HUDEP-2 (cell line): ENCODE data around the gene PIGS.
A peak's percentile ranks its signal among the peaks of the same experiment; 100 is the strongest.

Experiments
- DNase-seq, 76 experiments: peaks; one replicate each; lab custom pipeline; 2025; ENCODE audit not compliant: unreplicated experiment in 76 of 76; lab: John Stamatoyannopoulos, UW

Gene PIGS

DNA sequence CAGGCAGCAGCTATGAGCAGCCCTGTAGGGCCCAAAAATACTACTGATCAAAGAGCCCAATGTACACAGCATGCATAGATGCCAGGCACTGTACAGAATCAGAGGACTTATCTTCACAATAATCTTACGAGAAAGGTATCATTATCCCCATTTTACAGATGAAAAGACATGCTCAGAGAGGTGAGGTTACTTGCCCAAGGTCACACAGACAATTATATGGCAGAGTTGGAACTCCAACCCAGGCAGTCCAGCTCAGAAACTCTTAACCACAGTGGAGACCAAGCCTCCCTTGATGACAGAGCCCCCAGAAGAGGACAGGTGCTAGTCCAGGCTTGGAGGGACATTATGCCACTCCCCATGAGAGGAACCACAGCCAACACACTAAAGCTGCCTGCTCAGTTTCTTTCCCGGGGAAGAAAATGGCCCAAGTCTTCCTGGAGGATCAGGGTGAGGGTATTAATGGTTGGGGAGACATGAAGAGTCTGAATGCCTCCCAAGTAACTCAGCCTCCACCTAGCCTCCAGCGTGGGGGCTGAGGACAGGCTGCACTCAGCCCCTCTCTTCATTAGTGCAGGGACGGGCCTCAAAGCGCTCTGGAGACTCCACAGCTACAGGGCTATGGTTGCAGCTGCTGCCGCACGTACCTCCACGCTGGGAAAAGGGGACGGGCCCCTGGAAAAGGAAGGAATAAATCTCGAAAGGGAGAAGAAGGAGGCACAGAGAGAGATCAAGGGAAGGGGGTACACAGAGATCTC, 19.7 kb downstream of the PIGS start:
- no peak for DNase-seq

DNA sequence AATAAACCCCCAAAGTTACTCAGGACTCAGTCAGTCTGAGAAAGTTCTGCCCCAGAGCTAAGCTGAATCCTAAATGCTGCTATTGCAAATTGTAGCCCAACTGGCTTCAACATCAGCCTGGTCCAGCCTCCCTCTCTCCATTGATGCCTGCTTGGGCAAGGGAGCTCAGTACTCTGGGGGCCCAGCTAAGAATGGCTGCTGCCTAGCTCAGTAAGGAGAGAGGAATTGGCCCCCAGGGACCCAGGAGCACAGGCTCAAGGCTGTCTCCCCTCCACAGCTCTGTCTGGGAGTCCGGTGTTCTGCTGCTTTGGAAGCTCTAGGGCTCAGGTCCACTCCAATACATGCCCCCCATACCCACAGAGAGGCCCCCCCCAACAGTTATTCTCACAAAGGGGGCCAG, 20.5 kb downstream of the PIGS start:
- DNase-seq, result no peak

DNA sequence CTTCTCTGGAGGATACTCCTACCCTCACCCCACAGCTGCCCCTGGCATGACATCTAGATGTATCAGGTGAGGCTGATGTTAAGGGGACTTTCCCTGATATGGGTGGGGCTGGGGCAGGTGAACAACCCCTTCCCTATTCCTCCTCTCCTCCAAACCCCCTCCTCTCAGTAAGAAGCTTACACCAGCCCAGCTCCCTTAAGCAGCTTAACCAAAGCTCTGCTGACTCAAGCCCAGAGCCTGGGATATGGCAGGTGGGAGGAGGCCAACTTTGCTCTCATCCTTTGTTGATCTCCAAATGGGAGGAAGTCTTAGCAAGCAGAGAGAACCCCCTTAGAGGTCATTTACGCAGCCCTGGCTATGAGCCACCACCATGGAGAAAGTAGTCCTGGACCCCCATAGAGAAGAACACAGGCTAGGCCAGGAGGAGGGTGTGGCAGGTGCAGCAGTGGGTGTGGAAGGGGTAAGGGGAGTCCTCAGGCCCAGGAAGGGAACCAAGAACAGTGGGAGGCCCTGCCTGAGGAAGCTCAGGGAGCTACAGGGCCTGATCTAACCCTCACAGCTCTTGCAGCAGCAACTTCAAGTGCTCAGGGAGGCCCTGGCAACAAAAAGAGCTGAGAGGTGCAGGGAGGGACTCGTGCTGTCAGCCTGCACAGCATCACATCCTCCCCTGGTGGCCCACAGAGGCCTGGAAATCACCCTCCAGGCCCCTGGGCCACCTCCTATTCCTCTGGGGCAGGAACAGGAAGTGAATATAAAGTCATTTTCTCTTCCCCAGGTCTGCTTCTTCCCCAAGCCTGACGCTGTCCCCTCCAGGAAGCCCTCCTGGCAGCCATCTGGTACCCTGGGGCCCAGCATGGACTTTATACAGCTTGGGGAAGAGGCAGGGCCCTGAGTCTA, 21.8 kb downstream of the PIGS start:
- no peak for DNase-seq

DNA sequence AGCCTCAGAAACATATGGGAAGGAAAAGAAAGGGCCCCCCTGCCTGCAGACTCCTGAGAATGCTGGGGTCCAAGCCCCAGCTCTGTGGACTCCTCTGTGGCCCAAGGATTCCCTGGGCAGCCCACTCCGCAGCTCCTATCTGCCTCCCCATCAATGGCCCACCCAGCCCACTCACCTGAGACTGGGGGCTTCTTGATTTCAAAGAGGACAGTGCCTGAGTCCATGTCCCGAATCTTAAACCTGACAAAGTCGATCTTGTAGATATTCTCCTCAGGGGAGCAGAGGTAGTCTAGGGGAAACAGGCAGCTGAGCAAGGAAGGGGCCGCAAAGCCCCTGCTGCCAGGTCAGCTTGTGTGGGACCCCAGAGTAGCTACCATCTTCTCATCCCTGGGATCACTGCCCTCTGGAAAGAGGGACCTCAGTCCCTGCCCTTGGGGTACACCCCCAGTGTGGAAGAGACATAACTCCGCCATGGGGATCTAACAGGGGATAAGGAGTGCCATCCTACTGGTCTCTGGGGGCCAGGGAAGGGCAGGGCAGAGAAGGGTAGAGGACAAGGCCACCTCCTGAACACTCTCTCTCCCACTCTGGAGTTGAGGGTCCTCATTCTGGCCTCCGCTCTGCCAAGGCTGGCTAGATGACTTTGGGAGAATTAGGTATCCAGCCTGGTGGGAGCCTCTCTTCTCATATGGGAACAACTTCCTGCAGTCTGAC, 22.8 kb downstream of the PIGS start:
- DNase-seq, result no peak

DNA sequence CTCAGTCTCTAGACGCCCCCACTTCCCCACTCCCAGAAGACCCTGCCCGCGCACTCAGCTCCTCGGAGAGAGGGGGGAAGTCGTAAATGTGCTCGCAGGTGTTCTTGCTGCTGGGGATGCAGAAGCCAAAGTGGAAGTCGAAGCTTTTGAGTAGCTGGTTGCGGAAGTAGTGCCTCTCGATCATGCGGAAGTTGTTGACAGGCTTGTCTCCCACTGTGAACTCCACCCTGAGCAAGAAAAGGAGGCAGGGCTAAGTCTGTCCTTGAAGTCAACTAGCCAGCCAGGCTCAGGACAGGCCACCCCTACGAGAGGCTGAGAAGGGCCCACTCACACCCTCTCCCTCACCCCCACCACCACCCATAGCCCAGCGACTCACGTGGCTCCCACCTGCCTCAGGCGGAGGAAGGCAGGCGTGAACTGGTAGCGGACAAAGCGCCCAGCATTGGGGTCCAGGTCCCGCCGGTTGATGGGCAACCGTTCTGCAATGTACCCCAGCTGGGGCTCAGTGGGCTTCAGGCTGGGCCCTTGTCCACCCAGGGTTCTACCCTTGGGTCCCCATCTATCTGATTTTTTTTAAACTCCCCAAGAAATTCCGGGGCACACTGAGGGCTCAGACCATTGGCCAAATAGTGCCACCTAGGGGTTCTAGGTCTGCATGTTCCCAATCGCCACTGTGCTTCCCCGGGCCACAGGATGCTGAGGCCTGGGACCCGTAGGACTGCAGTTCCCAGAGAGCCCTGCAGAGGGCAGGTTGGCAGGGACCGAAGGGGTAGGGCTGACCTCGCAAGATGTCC, 23.5 kb downstream of the PIGS start:
- DNase-seq, result peak in 73 of 76 experiments; percentile 17 to 85 (median 70)

DNA sequence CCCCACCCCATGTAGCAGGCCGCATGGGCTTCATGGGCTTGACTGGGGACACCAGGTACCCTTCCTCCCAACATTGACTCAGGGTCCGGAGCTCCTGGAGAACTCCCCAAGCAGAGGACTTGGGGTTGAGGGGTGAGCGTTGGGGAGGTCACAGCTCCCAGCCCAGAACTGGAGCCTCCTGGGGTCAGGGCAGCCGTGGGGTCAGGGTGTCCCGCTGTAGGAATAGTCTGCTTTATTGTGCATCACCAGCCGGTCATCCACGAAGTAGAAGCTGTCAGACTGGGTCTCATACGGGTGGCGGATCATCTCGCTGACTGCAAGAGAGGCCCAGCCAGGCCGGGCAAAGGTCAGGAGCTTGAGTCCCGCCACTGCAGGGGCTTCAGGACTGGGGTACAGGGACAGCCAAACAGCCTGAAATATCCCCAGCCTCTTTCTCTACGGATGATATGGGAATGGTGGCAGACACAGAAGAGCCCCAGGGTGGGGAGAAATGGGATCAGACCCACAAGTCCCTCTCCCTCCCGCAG, 24.2 kb downstream of the PIGS start:
- DNase-seq, result no peak

DNA sequence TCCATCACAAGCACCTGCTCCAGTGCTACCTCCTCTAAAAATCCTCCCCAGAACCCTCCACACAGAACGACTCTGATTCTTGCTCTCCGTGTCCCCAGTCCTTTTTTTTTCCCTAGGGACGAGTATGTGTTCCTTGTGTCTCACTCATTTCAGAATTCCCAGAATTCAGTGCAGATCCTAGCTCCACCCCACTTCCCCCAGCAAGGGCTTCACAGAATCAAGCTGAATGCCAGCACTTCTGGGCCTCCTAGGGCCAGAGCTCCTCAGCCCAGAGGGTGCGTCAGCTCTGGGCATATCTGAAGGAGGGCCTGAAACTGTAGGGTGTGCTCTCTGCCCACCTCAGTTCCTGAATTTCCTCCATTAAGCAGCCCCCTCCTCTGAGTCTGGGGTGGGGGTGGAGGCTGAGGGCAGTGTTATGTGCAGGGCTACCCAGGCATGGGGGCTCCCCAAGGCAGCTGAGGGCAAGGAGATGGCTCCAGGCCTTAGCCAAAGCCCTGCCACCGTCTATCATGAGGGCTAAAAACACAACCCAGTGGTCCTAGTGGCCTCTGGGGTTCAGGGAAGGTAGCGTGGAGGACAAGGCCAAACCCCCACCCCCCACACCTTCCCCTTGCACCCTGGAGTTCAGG, 25.4 kb downstream of the PIGS start:
- no peak for DNase-seq

DNA sequence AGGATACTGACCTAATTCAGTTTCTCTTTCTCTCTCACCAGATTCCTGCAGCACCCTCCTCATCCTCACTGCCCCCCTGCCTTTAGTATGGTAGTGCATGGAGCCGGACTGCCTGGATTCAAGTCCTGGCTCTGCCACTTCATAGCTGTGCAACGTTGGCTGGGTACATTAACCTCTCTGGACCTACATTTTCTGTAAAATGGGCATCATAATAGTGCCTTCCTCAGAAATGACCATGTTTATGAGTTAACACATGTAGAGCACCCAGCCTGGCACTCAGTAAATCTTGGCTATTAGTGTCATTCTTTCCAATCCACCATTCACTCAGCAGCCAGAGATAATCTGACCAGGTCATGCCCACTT, 26.2 kb downstream of the PIGS start:
- no peak for DNase-seq

DNA sequence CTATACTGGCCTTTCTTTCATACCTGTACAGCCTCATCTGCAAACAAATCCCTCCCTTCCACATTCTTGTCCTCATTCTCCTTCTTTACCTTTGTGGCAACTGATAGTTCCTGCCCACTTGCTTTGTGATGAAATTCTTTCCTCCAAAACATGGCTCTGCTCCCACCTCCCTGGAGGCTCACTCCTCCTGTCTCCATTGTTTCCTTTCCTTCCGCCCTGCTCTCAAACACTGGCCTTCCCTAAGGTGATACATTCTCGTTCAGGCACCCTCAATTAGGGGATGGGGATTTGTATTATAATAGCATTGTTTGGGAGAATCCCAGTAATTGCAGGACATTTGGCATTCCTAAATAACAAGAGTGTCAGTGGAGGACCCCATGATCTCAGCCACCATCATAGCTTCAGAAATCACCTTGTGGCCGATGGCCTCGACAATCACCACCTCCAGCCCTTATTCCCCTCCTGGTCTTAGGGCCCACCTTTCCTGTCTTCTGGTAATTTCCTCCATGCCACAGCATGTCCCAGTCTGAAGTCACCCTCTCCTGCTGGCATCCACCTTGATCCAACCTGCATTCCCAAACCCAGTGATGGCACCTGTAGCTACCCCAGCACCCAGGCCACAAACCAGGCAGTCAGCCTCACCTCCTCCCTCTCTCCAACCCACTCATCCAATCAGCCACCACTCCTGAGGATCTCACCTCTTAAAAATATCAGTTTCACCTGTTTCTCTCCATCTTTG, 26.8 kb downstream of the PIGS start:
- DNase-seq, result no peak

DNA sequence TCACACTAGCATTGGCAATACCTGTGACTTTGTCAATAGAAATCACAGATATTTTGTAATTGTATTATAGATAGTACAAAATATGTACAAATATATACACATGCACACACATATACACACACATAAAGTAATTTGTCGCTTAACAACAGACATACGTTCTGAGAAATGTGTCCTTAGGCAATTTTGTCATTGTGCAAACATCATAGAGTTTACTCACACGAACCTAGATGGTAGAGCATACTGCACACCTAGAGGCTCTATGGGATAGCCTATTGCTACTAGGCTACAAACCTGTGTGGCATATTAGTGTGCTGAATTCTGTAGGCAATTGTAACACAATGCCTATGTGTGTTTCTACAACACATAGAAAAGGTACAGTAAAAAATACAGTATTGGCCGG, 29.9 kb downstream of the PIGS start:
- DNase-seq, result no peak

DNA sequence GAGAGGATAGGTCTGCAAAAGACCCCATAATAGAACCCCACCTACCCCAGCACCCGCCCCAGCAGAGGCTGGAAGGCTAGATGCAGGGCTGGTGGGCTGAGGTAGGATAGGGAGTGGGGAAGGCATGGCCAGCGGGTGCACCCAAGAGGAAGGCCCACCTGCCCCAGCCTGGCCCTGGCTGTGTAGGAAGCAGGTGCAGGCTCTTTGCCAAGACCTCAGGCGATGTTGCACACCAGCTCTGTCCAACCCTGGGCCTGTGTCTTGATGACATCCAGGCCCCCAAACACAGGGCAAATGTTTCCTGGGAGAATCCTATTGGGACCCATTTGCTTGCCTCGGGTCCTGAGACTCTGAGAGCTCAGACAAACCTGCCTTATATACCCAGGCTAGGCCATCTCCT, 31.1 kb downstream of the PIGS start:
- DNase-seq, result no peak

DNA sequence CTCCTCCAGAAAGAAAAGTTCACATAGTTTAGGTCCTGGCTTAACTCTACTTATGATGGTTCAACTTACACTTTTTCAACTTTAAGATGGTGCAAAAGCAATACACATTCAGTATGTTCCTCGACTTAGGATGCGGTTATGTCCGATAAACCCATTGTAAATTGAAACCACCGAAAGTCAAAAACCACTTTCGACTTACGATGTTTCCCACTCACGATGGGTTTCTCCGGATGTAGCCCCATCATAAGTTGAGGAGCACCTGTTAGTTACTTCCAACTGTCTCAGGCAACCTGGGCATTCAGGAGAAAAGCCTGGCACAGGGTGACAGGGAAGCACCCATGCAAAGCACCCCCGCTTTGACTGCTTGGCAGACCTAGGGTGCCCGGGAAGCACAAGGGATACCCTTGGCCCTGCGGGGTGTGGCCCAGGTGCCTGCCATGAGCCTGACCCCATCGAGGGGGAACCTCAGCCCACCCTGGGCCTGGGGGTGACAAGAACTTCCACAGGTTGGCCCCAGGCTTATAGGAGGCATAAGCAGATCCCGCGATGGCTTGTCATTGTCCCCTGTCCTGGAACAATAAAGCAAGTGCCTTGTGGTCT, 32.9 kb downstream of the PIGS start:
- no peak for DNase-seq

DNA sequence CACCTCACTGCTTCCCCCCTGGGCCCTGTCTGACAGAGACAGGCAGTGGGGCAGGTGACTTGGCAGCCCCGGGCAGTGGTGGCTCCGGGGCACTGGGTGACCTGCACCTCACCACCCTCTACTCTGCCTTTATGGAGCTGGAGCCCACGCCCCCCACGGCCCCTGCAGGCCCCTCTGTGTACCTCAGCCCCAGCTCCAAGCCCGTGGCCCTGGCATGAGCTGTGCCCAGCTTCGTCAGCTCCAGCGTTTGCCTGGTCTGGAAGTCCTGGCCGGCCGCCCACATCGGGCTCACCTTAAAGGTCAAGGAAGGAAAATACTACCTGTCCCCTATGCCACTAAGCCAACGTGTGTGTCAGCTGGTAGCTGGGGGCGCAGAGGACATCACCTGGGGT, 34.1 kb downstream of the PIGS start:
- no peak for DNase-seq

DNA sequence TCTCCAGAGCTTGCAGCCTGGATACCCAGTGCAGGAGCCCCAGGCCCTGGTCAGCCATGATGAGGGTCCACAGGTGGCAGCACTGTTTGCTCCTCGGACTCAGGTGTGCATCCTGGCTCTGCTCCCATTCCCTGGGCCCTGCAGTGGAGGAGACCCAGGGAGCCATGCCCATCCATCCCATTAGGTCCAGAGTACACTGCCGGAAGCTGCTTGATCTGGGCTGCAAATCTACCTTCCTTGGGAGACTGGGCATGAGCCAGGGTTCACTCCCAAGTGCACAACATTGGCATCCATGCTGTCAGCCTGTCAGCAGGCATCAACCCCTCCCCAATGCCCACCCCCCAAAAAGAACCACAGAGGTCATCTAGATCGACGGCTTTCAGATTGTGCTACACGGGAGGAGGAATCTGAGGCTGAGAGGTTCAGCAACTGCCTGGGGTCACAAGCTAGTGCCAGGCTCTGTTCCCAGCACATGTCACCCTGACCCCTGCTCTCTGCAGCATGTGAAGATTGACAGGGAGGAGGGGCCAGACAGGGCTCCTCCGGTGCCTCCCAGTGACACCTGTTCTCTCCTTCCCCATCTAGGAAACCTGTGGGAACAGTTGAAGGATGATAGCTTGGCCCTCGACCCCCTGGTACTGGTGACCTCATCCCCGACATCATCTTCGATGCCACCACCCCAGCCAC, 34.6 kb downstream of the PIGS start:
- no peak for DNase-seq

DNA sequence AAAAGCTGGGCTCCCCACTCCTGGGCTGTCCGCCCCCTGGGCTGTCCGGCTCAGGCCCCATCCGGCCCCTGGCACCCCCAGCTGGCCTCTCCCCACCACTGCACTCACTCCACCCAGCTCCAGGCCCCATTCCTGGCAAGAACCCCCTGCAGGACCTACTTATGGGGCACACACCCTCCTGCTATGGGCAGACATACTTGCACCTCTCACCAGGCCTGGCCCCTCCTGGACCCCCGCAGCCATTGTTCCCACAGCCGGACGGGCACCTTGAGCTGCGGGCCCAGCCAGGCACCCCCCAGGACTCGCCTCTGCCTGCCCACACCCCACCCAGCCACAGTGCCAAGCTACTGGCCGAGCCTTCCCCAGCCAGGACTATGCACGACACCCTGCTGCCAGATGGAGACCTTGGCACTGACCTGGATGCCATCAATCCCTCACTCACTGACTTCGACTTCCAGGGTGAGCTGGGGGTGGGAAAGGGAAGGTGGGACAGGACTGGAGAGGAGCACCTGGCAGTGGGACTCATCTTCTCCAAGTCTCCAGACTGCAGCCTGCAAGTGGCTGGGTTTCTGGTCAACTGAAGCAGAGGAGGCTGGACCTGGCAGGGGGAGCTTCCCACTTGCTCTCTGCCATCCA, 36.5 kb downstream of the PIGS start:
- no peak for DNase-seq

DNA sequence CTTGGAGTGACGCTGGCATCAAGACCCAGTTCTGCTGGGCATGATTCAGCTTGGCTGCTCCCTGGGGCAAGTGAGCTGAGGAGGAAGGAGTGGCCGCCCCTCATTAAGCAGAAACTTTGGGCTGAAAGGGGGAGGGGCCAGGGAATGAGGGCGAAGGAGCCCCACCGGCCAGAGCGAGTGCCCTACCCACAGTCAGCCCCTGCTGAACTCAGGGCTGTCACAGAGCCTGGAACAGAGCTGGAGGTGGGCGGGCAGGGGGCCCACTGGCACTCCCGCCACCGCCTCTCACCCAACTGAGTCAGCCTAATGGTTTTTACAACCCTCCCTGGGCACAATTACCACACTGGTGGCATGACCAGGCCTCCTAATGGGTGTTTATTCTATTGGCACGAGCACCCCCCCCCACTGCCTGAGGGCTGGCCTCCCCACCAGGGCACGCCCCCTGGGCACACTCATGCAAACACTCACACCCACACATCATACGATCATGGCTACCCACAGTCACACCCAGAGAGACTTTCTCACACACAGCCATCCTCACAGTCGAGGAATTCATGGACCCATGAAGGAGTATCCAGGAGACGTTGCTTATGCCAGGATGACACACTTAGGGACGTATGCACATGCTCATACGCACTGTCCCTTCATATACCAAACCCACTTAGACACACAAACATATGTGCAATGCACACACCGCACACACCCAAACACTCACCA, 38.1 kb downstream of the PIGS start:
- DNase-seq, result no peak
